Stimulated activated CD4-positive, alpha-beta T cell treated with anti-CD3 and anti-CD28 coated beads, Interleukin-2, amount 100 ng/mL, for 24 hours (primary cell): ENCODE measurements around the gene ERGIC1.

Experiments used
- DNase-seq, 2 donors: peaks; one replicate each; pipeline ENCODE4 v3.0.0-alpha.2; 2020

The ERGIC1 gene

GRCh38 chr5:172866802-172867748 is 33.0 kb downstream of the ERGIC1 start:
- no peak for DNase-seq

- no peak for DNase-seq
Measured at GRCh38 chr5:172867761-172868435, 33.8 kb downstream of the ERGIC1 start.

- DNase-seq: no peak
Measured at GRCh38 chr5:172868436-172868923, 34.4 kb downstream of the ERGIC1 start.

- DNase-seq: no peak
Measured at GRCh38 chr5:172868924-172869591, 35.0 kb downstream of the ERGIC1 start.

DNA sequence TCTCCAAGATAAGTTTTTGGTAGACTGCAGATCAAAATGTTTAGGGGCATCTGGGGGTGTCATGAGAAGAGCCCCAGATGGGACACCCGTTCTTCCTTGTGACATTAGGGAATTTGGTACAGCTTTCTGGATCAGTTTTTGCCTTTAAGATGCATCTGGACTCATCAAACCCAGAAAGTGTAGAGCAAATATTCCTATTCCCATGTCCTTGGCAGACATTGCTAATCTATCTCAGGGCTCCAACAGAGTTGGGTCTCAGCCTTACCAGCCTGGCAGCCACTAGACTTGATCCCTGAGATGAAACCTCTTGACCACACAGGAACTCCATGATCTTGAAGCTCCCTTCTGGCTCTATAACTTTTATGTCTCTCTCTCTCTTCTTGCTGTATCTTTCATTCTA is 35.6 kb downstream of the ERGIC1 start:
- no peak for DNase-seq

- DNase-seq: no peak
Measured at GRCh38 chr5:172870291-172870714, 36.3 kb downstream of the ERGIC1 start.

- no peak for DNase-seq
Measured at GRCh38 chr5:172870715-172871461, 36.8 kb downstream of the ERGIC1 start.

DNA sequence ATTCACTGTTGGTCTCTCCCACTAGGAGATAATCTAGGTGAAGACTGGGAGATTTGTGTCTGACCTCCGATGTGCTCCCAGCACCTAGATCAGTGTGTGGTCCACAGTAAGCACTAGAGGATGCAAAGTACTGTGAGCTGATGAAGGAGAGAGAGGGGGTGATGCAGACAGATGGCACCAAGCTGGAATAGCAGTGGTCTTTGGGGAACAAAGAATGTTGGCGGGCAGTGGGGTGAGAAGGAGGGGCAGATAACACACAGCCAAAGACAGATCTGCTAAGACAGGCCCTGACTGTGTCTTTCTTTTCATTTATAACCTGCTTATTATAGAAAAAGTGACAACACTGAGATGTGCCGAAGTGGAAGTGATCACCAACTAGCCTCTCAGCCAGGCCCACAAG is 37.5 kb downstream of the ERGIC1 start:
- DNase-seq: no peak

DNA sequence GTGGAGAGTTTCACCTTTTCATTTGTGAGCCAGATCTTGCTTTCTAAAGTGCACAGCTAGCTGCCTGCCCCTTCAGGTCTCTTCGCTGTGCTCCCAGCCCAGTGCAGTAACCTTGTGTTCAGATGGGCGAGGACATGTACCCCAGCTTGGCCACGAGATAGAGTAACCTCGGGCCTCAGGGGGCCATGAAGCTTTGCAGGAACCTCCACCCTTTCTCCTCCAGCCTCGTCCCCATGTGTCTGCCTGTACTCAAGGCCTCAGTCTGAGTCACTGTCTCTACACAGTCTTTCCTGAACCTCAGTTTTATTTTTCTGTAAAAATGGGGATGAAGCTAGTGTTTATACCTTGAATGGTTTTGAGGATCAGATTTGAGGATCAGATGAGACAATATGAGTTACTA is 37.9 kb downstream of the ERGIC1 start:
- no peak for DNase-seq

DNA sequence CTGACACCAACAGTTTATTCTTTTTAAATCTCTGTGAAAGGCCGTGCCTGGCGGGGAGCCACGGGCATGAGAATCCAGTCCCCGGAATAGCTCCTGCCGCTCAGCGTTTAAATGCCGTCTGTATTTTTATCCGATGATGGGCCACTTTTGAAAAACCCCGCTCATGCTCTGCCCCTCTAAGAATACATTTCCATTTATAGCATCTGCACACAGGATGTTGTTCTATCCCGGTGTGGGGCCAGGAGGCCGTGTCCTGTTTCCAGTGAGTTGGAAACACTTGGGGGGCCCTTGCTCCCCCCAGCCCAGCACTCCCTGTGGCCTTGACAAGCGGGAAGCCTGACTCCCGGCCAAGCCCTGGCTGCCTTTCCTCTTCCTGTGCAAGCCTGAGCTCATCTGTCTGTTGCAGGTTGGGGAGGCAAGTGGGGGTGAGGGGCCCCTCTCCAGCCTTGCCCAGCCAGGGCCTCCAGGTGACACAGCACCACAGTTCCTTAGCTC is 39.0 kb downstream of the ERGIC1 start:
- no peak for DNase-seq

GRCh38 chr5:172873513-172873912 is 39.5 kb downstream of the ERGIC1 start:
- no peak for DNase-seq

DNA sequence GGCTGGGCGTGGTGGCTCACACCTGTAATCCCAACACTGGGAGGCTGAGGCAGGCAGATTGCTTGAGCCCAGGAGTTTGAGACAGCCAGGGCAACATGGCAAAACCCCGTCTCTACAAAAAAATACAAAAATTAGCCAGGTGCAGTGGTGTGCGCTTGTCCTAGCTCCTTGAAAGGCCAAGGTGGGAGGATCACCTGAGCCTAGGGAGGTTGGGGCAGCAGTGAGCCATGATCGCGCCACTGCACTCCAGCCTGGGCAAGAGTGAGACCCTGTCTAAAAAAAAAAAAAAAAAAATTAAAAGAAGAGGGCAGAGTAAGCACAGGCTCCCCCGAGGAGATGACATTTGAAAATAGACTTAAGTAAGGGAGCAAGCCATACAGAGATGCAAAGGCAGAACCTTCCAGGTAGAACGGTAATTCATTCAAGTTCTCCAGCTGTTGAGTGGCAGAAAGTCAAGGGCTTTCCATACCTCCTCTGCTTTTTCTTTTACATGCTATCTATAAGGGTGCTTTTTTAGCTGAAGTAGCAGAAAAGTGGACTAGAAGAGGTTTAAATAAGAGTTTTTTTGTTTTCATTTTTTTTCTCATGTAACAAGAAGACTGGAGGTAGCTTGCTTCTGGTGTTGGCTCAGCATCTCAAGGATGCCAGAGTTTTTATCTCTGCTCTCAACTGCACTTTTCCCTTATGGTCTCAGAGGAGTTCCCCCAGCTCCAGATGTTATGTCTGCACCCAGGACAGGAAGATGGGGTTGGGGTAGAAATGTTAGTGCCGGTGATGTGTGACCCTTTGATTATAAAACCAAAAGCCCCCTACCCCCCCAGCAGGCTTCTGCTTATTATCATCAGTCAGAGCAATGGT is 40.8 kb downstream of the ERGIC1 start:
- DNase-seq: no peak

DNA sequence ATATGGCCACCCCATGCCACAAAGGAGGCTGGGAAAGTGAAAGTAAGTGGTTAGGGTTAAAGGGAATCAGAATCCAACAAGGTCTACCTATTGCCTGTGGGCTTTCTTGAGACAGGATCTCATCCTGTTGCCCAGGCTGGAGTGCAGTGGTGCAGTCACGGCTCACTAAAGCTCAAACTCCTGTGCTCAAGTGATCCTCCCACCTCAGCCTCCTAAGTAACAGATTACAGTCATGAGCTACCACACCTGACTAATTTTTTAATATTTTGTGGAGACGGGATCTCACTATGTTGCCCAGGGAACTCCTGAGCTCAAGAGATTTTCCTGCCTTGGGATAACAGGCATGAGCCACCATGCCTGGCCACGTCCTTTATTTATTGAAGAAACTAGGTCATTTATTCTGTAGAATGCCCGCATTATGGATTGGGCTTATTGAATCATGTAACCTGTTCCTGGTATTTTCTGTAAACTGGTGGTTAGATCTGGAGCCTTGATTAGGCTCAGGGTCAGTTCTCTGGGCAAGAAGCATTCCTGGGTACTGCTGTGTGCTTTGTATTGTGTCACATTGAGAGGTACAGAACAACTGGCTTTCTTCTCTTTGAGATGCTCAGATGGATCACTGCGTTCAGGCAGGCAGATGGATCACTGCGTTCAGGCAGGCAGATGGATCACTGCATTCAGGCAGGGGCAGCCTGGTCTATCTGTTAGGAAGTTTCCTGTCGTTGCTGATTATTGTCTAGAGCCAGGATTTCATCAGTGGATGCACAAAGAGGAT is 41.6 kb downstream of the ERGIC1 start:
- no peak for DNase-seq

- no peak for DNase-seq
Measured at GRCh38 chr5:172876578-172876977, 42.5 kb downstream of the ERGIC1 start.

- DNase-seq: no peak
Measured at GRCh38 chr5:172877466-172878260, 43.6 kb downstream of the ERGIC1 start.

- DNase-seq: no peak
Measured at GRCh38 chr5:172878585-172878932, 44.5 kb downstream of the ERGIC1 start.

GRCh38 chr5:172878933-172879752 is 45.1 kb downstream of the ERGIC1 start:
- DNase-seq: peak in 1 of 2 donors; percentile 52

- DNase-seq: no peak
Measured at GRCh38 chr5:172881691-172882370, 47.8 kb downstream of the ERGIC1 start.
